OCI-LY7 (cell line): ENCODE results near the gene ERC1. TPM values are rescaled to one million over a fixed set of nuclear protein-coding genes. Genes with fewer than 3 reads are reported as not detected.

ENCODE experiments used
- BruUV-seq: library from RNA; stranded (reverse); fragments of 400-500 nt; replicated peaks from 2 replicates; lab custom pipeline; 2021; lab: Mats Ljungman, UMichigan
- CTCF ChIA-PET: fragments of 300-600 bp; sonication (Branson Sonifier 250); formaldehyde crosslinking; loops from one replicate; lab custom pipeline; 2022; ENCODE audit warnings: antibody characterized with exemption; ENCODE audit not compliant: unreplicated experiment; lab: Charles Lee
- POLR2A ChIA-PET: fragments of 300-600 bp; sonication (Branson Sonifier 250); formaldehyde crosslinking; loops from one replicate; lab custom pipeline; 2022; ENCODE audit warnings: antibody characterized with exemption; lab: Charles Lee
- DNase-seq: peaks from one replicate; pipeline ENCODE4 v3.0.0-alpha.2; 2015; ENCODE audit warnings: low spot score
- H2AFZ ChIP-seq: fragments of 200-600 bp; sonication (generic), shearing (Covaris generic); 2 replicates; pipeline ENCODE4 v1.6.1; 2014; ENCODE audit warnings: mild to moderate bottlenecking, antibody characterized with exemption, low read length, moderate library complexity
- H3K27ac ChIP-seq: fragments of 200-600 bp; sonication (generic); 2 replicates; pipeline ENCODE4 v1.5.1; 2014; ENCODE audit warnings: mixed run types, low read depth, mild to moderate bottlenecking, moderate library complexity, low read length, inconsistent platforms; ENCODE audit not compliant: poor library complexity, severe bottlenecking
- H3K36me3 ChIP-seq: fragments of 200-600 bp; sonication (generic); 2 replicates; pipeline ENCODE4 v1.6.1; 2014; ENCODE audit warnings: mild to moderate bottlenecking, antibody characterized with exemption, low read length, moderate library complexity, mixed read lengths; ENCODE audit not compliant: insufficient read depth
- H3K4me1 ChIP-seq: fragments of 200-600 bp; sonication (generic); 2 replicates; pipeline ENCODE4 v1.5.1; 2014; ENCODE audit warnings: mild to moderate bottlenecking, low read length; ENCODE audit not compliant: insufficient read depth, poor library complexity, severe bottlenecking
- H3K4me2 ChIP-seq: fragments of 200-600 bp; sonication (generic); 2 replicates; pipeline ENCODE4 v1.6.1; 2014; ENCODE audit warnings: mild to moderate bottlenecking, low read length
- H3K4me3 ChIP-seq: fragments of 200-600 bp; sonication (generic); 2 replicates; pipeline ENCODE4 v1.5.1; 2014; ENCODE audit warnings: mild to moderate bottlenecking, low read depth, low read length; ENCODE audit not compliant: poor library complexity, severe bottlenecking
- H3K79me2 ChIP-seq: fragments of 200-600 bp; sonication (generic); 2 replicates; pipeline ENCODE4 v1.6.1; 2016; ENCODE audit warnings: low read depth, mild to moderate bottlenecking, low read length, moderate library complexity, mixed read lengths; ENCODE audit not compliant: insufficient read depth
- H3K9me2 ChIP-seq: fragments of 200-600 bp; sonication (generic); 2 replicates; pipeline ENCODE4 v1.6.1; 2016; ENCODE audit warnings: mild to moderate bottlenecking, low read length, mixed read lengths; ENCODE audit not compliant: insufficient read depth
- H3K9me3 ChIP-seq: fragments of 200-600 bp; sonication (generic); 2 replicates; pipeline ENCODE4 v1.6.1; 2014; ENCODE audit warnings: mild to moderate bottlenecking, mixed run types, low read length, mixed read lengths
- H4K20me1 ChIP-seq: fragments of 200-600 bp; sonication (generic); 2 replicates; pipeline ENCODE4 v1.6.1; 2014; ENCODE audit warnings: mild to moderate bottlenecking, antibody characterized with exemption, low read length, moderate library complexity, mixed read lengths; ENCODE audit not compliant: insufficient read depth
- EZH2phosphoT487 ChIP-seq: fragments of 200-600 bp; sonication (generic); IDR thresholded peaks from 2 replicates; pipeline ENCODE4 v1.6.1; 2018; ENCODE audit warnings: low read depth, borderline replicate concordance, mild to moderate bottlenecking, mixed run types, antibody characterized with exemption, low read length, moderate library complexity, mixed read lengths
- intact Hi-C: fragments of 100-400 bp; cut with micrococcal nuclease; formaldehyde crosslinking; loops from one replicate; pipeline ENCODE4 v1.10.0; 2022; ENCODE audit not compliant: unreplicated experiment
- total RNA-seq, 2 experiments: library from RNA; depleted of rRNA in 1 of 2; stranded (reverse); fragments of >200 nt in 1 of 2; shearing (Covaris generic) in 1 of 2; gene quantifications; 2 replicates each; pipeline ENCODE4 v1.2.3, GENCODE V29; 2014 to 2022
- TF ChIP-seq, protein P1 (sequence below): fragments of 200-600 bp; sonication (generic); conservative IDR thresholded peaks from 2 replicates; pipeline ENCODE4 v1.5.1; 2014; ENCODE audit warnings: mild to moderate bottlenecking, antibody characterized with exemption, low read length, moderate library complexity, mixed read lengths

The ERC1 gene
- total RNA-seq, 2 experiments from 2014 or later: 26.9 to 86.9 TPM

DNA sequence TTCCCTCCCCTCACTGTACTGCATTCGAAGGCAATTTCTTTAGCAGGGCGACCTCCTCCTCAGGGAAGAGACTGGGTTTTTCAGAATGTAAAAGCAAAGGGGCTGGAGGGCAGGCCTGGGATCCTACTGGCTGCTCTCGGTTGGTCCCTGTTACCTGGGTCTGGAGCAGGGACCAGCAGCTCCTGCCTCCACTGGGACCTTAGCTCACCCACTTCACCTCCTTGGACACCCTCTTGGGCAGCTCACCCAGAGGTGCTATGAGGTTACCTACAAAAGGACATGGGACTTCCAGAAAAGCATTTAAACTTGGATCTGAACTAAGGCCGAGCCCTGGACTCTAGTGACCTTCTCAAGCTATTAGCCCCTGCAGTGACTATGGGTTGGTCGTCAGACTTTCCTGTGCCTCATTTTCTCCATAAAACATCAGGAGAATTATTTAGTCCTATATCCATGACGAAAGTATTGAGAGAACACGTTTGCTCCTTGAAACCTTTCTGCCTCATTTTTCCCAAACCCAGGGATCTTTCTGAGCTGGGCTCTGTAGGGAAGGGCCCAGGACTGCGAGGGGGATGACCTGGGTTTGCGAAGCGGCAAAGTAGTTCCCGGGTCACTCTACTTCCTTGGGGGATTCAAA, 538.3 kb downstream of the ERC1 start:
- Histone ChIP-seq H4K20me1 (no peaks in the 10 kb centered on the region), H3K9me3 (no peaks in the 10 kb centered on the region), H3K79me2 (peaks cover 14% of the 10 kb centered on the region), H3K4me1 (peaks cover 49% of the 10 kb centered on the region), H3K4me2 (peak overlapping the region; percentile 52; the same call in 1 of the 2 replicates), H3K27ac (no peak overlapping the region), H3K36me3 (no peaks in the 10 kb centered on the region), H2AFZ (no peak overlapping the region), H3K9me2 (no peaks in the 10 kb centered on the region), H3K4me3 (peak overlapping the region; percentile 64)
- BruUV-seq: no TSS peak
- no peak for DNase-seq
- TF ChIP-seq EZH2phosphoT487: no peak
- TF ChIP-seq, protein P1, sequence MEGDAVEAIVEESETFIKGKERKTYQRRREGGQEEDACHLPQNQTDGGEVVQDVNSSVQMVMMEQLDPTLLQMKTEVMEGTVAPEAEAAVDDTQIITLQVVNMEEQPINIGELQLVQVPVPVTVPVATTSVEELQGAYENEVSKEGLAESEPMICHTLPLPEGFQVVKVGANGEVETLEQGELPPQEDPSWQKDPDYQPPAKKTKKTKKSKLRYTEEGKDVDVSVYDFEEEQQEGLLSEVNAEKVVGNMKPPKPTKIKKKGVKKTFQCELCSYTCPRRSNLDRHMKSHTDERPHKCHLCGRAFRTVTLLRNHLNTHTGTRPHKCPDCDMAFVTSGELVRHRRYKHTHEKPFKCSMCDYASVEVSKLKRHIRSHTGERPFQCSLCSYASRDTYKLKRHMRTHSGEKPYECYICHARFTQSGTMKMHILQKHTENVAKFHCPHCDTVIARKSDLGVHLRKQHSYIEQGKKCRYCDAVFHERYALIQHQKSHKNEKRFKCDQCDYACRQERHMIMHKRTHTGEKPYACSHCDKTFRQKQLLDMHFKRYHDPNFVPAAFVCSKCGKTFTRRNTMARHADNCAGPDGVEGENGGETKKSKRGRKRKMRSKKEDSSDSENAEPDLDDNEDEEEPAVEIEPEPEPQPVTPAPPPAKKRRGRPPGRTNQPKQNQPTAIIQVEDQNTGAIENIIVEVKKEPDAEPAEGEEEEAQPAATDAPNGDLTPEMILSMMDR: no peak
- intact Hi-C loops: no loop called here
- ChIA-PET CTCF (no interaction called here), POLR2A (no interaction called here)

DNA sequence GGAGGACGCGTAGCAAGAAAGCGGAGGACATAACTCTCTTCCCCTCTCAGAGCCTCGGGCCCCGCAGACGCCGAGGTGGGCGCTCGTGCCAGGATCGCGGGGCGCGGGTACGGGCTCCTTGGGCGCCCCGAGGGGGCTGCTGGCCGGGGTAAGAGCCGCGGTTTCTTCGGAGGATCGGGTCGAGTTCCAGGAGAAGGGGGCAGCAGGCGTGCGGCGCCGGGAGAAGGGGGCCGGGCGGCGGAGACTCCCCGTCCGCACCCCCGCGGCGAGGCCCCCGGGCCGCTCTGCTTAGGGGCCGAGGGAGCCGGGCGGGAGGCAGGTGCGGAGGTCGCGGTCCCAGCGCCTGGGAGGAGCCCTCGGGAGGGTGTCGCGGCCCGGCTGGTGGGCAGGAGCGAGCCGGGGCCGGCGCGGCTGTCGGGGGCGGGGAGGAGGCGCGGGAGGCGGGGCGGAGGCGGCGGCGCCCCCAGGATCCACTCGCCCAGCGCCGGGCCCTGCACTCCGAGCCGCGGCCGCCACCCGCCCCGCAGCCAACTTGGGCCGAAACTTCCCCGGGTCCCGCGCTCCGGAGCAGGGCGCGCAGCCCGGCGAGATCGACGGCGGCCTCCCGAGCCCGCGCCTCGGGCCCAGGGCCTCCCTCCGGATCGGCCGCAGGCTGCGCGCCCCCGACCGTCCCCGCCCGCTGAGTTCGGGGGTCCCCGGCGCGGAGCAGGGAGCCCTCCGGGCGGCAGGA, 539.0 kb downstream of the ERC1 start:
- Histone ChIP-seq H3K27ac (no peak overlapping the region), H3K4me2 (peak overlapping the region; percentile 52), H3K4me1 (peaks cover 55% of the 10 kb centered on the region), H3K9me3 (no peaks in the 10 kb centered on the region), H2AFZ (no peak overlapping the region), H4K20me1 (no peaks in the 10 kb centered on the region), H3K9me2 (no peaks in the 10 kb centered on the region), H3K79me2 (peaks cover 14% of the 10 kb centered on the region), H3K36me3 (no peaks in the 10 kb centered on the region), H3K4me3 (peak overlapping the region; percentile 64)
- TF ChIP-seq, protein P1: no peak
- peak; percentile 44 for DNase-seq
- intact Hi-C loops: no loop called here
- BruUV-seq: no TSS peak
- ChIA-PET POLR2A (no interaction called here), CTCF (no interaction called here)

DNA sequence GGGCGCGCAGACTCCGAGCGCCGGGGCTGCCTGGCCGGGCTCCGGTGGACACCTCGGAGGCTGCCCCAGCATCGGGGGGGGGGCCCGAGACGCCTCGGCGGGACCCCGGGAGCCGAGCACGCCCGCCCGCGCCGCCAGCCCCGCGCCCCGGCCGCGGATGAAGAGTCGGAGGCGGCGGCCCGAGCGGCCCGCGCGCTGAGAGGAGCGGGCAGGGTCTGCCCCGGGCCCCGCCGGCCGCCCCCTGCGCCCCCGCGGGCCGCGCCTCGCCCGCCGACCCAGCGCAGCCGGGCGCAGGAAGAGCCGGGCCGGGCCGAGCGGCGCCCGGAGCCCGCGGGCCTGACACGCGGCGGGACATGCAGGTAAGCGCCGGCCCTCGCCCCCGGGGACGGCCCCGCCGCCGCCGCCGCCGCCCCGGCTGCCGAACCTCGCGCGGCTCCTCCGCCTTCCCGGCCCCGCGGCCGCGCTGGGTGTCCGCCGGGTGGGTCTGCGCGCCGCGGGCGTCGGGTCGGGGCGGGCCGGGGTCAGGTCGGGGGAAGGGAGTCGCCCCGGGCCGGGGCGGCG, 539.6 kb downstream of the ERC1 start:
- ChIA-PET POLR2A (no interaction called here), CTCF (no interaction called here)
- BruUV-seq: no TSS peak
- peak overlapping the region; percentile 89 for H3K4me2 ChIP-seq
- H3K4me1 ChIP-seq: peaks cover 55% of the 10 kb centered on the region
- no peaks in the 10 kb centered on the region for H3K9me2 ChIP-seq
- H3K36me3 ChIP-seq: no peaks in the 10 kb centered on the region
- DNase-seq: peak; percentile 52
- TF ChIP-seq, protein P1: no peak
- TF ChIP-seq EZH2phosphoT487: no peak
- no peak overlapping the region for H3K27ac ChIP-seq
- no peaks in the 10 kb centered on the region for H3K9me3 ChIP-seq
- no peaks in the 10 kb centered on the region for H4K20me1 ChIP-seq
- peak overlapping the region; percentile 68 for H3K4me3 ChIP-seq
- H3K79me2 ChIP-seq: peaks cover 14% of the 10 kb centered on the region
- intact Hi-C loops: no loop called here
- H2AFZ ChIP-seq: no peak overlapping the region
